GM18909 (cell line): ENCODE results near the gene RUBCNL.
"Not testable (repeated sequence)": the region's sequence is repeated elsewhere in the genome, so short reads cannot be mapped to it uniquely, and the experiment has no call there.

Experiments used
- ATAC-seq: cut with Tn5 transposase; IDR thresholded peaks from one replicate; pipeline ENCODE4 v1.9.1; 2021; ENCODE audit warnings: mild to moderate bottlenecking; ENCODE audit not compliant: unreplicated experiment, poor library complexity

Gene RUBCNL

DNA sequence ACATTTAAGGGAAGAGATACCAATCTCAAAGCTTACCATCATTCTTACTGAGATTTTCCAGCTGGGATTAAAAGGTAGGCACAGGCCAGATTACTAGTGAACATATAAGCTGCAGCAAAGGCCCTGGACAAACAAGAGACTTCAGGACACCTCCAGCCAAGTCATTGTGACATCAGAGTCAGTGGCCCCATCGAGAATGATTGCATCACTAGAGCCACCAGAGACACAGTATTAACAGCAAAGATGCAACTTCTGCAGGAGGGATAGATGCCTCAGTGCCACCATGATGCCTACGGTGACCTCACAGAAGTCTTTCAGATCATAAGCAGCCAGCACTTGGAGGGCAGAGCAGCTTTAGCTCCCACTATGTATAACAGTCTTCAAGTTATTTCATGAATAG lies 8.6 kb downstream of the RUBCNL start:
- ATAC-seq, result no peak

GRCh38 chr13:46377554-46377953 lies 9.5 kb downstream of the RUBCNL start:
- peak; percentile 46 for ATAC-seq

DNA sequence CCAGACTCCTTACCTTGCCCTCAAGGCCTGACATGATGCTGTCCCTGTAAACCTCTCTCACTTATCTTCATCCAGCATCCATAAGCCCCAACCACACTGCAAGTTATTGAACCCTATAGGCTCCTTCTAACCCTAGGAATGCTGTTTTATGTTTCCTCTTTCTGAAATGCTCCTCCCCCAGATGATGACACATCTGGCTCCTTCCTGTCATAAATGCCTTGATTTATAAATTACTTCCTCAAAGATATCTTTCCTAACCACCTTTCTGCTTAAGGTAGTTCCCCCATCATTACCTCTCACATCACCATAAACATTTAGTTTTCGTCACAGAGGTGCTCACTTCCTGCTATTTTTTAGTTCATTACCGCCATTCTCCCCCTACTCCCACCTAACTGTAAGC lies 12.3 kb downstream of the RUBCNL start:
- no peak for ATAC-seq

GRCh38 chr13:46373623-46374022 lies 13.4 kb downstream of the RUBCNL start:
- ATAC-seq, result no peak

- not testable (repeated sequence) for ATAC-seq
Measured at GRCh38 chr13:46372938-46373337, 14.1 kb downstream of the RUBCNL start.

- ATAC-seq, result no peak
Measured at GRCh38 chr13:46372071-46372470, 15.0 kb downstream of the RUBCNL start.

DNA sequence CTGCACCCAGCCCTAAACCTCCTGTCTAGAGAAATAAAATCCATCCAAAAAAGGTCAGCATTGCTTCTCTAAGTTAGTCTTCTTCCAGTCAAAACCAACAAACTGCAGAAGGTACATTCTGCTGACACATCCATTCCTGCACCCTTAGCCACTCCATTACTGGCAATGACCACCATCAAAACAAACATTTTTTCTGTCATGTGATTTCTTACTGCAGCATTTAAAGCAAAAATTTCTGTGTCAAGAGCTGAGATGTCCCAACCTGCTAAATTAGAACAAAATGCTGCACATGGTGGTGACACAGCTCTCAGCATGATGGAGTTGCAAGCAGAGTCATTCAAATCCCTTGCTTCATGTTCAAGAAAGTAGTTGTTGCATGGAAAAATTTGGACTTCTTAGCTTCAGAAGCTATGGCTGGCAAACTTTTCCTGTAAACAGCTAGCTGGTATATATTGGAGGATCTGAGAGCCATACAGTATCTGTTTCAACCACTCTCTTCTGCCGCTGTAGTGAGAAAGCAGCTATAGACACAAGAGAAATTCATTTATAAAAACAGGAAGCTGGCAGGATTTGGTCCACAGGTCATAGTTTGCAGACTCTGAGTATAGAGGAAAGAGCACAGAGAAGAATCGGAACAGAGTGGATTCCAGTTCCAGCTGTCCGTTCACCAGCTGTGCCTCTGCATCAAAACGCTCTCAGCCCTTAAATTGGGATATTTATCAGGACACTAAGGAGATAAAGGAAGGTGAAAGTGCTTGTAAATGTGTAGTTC lies 17.4 kb downstream of the RUBCNL start:
- ATAC-seq, result peak; percentile 71

- ATAC-seq, result no peak
Measured at GRCh38 chr13:46367617-46368327, 19.3 kb downstream of the RUBCNL start.

DNA sequence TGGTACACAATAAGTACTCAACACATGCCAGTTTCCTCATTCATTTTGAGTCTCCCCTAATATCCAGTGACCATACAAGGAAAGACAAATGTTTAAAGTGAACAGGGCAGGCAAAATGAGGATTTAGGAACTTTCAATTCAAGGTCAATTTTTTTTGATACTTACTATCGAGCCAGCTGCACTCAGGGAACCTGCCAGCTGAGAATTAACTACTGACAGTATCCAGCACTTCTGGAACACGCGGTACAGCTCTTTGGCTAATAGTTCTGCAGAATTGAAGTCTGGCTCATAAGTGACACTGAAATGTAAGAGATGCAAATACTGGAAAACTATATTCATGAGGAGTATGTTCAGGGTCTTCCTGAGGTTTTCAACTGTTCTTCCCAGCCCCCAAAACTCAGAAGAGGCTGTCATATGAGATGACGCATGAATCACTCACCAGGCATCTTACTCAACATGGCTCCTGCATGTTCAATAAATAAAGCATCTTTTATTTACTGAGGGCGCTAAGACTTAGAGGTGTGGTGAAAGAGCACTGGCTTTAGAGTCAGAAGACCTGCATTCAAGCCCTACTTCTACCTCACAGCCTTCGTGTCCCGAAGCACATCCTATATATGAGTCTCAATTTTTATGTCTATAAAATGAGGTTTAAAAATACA lies 25.6 kb downstream of the RUBCNL start:
- no peak for ATAC-seq

GRCh38 chr13:46360604-46361003 lies 26.4 kb downstream of the RUBCNL start:
- ATAC-seq, result no peak

- ATAC-seq, result no peak
Measured at GRCh38 chr13:46359714-46360113, 27.3 kb downstream of the RUBCNL start.

GRCh38 chr13:46355901-46356590 lies 31.0 kb downstream of the RUBCNL start:
- ATAC-seq, result no peak

DNA sequence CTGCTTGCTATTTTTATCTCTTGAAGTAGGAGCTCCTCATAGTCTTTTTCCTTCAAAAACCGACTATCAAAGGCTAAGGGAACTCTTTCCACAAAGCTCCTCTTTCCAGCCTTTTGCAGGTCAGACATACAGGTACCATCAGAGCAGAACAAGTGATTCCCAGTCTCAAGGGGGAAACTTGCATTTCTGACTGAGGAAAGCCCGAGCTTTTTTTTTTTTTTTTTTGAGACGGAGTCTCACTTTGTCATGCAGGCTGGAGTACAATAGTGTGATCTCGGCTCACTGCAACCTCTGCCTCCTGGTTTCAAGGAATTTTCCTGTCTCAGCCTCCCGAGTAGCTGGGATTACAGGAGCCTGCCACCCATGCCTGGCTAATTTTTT lies 32.0 kb downstream of the RUBCNL start:
- ATAC-seq, result no peak

DNA sequence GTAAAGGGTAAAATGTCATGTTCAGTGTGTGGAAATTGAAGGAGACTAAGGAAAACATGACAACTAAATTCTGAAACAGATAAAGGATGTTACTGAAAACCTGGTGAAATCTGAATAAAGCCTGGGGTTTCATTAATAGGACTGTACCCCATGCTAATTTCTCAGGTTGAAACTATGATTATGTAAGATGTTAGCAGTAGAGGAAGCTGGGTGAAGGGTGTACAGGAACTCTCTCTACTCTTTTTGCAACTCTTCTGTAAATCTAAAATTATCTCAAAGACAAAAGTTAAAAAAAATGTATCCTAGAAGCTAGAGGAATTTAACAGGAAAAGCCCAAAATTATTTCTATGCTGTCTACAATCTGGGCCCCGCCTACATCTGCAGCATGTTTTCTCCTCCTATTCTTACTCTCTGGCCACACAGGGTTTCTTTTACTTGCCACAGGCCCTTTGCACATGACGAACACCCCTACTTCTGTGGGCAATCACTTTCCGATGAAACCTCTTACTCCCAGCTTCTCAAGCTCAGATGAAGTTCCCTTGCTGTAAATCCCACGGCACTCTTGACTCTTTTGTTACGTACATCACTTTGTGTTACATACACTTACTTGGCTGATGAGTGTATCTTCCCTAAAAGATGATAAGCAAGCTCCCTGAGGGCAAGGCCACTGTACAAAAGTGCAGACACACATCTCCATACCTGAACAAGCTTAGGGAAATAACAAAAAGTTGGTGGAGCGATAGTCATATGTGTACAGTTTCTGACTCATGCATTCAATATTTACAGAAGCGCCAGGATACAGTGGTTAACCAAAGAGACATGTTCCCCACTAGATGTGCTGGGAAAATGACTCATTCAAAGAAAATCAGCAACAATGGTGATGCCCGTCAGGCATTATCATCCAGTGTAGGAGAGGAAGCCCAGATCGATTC lies 32.6 kb downstream of the RUBCNL start:
- ATAC-seq, result no peak

- ATAC-seq, result no peak
Measured at GRCh38 chr13:46352805-46353204, 34.2 kb downstream of the RUBCNL start.

DNA sequence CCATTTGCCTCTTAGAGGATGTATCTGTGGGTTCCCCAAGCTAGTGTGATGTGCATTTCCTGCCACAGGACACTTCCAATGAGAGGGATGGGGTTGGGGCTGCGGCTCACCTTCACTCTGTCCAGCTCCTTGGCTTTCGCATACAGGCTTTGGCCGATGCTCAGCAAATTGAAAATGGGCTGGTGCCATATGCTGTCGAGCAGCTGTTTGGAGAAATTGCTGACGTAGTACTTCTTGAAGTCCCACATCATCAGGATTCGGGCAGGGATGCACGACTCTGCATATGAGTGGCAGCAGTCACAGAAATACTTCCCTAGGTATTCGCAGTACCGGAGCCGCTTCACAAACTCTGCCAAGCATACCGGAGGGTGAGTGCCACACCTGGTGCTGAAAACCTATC lies 37.0 kb downstream of the RUBCNL start:
- no peak for ATAC-seq

DNA sequence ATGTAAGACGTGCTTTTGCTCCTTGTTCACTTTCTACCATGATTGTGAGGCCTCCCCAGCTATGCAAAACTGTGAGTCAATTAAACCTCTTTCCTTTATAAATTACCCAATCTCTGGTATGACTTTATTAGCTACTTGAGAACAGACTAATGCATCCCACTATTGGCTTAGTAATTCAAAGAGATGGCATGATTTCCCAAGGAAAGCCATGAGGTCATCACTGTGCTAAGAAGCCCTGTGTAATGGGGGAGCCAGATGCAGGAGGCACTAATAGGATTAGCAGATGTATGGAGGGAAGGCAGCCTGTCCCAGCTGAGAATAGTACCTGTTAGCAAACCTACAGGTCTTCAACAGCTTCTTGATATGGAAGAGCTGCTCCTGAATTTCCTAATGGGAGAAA lies 38.1 kb downstream of the RUBCNL start:
- ATAC-seq, result no peak

- no peak for ATAC-seq
Measured at GRCh38 chr13:46347277-46347676, 39.8 kb downstream of the RUBCNL start.

DNA sequence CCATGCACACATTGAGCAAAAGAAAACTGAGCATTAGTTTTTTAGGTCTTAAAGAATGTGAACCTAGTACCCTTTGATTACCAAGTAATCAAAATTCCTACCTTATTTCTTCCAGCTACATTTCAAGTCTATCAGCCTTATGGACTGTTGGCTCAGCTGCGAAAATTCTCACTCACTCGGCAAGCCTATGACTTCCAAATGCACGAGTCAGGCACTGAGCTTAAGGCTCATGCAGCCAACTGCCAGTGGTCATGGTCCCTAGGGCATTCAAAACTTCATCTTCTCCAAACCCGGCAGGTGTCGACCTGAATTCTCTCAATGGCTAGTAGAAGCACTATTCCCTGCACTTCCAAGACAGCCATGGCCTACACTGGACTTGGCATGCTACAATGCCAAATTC lies 41.2 kb downstream of the RUBCNL start:
- ATAC-seq, result no peak

DNA sequence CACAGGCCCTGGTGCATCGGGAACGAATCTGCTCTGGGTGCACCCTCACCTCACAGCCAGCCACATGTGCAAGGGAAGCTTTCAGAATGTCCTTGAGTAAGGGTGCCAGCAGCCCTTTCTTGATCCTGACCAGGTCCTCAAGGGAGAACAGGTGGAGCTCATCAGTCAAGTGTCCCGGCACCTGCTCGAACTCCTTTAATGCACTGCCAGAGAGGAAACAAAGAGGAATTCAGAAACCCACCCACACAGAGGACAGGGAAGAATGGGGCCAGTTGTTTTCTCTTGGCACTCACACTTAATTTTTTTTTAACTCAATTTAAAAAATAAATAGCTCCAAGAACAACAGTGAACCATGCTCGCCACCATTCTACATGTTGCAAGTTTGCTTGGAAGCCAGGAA lies 41.7 kb downstream of the RUBCNL start:
- ATAC-seq, result no peak
